GM19099 (cell line): ENCODE data around the gene RGS11.
A peak's percentile ranks its signal among the peaks of the same experiment; 100 is the strongest.

ENCODE experiments used
- POLR2A ChIP-seq: IDR thresholded peaks from 3 replicates; pipeline ENCODE4 v1.6.1; 2011; ENCODE audit warnings: low read depth; ENCODE audit not compliant: insufficient read length; ENCODE audit errors: extremely low read depth

RGS11 gene

GRCh38 chr16:275786-276232 lies at the start of gene RGS11:
Gene RGS11, minus strand, starts transcription at chr16:275944. Its CDS starts 33 bp downstream, at chr16:275911.
- no peak for TF ChIP-seq POLR2A

- TF ChIP-seq POLR2A = peak; percentile 56
Measured at GRCh38 chr16:324451-325334, 48.9 kb upstream of the RGS11 start.

DNA sequence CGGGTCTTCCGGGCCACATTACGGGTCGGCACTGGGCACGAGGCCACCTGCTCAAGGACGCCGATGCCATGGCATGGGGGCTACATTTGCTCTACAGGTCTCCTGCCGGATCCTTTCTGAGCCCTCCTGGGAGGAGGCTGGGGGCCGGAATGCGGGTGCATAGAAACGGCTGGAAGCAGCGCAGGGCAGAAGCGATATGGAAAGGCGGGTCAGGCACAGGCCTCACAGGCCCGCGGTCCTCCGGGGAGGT lies 48.4 kb upstream of the RGS11 start:
- TF ChIP-seq POLR2A = no peak

- no peak for TF ChIP-seq POLR2A
Measured at GRCh38 chr16:322476-323143, 46.9 kb upstream of the RGS11 start.

DNA sequence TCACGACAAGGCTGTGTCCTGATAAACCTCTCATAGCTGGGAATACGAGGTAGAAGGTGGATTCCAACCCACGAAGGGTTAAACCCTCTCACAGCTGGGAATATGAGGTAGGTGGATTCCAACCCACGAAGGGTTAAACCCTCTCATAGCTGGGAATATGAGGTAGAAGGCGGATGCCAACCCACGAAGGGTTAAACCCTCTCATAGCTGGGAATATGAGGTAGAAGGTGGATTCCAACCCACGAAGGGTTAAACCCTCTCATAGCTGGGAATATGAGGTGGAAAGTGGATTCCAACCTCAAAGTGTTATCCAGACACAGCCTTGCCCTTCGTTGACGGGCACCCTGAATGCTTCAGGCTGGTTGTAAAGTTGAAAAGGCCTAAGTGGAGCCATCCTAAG lies 45.8 kb upstream of the RGS11 start:
- TF ChIP-seq POLR2A = no peak

DNA sequence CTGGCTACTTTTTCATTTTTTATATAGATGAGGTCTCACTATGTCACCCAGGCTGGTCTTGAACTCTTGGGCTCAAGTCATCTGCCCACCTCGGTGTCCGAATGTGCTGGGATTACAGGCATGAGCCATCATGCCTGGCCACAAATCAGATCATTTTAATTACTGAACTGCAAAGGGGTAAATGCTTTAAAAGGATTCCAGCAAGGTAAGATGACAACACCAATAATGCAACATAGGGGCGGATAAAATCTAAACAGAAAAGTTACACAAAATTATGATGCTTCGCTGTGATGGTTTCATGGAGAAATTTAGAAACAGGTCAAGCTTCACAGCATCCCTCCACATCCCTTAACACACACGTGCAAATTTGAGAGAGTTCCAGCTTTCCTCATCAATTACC lies 44.5 kb upstream of the RGS11 start:
- no peak for TF ChIP-seq POLR2A

DNA sequence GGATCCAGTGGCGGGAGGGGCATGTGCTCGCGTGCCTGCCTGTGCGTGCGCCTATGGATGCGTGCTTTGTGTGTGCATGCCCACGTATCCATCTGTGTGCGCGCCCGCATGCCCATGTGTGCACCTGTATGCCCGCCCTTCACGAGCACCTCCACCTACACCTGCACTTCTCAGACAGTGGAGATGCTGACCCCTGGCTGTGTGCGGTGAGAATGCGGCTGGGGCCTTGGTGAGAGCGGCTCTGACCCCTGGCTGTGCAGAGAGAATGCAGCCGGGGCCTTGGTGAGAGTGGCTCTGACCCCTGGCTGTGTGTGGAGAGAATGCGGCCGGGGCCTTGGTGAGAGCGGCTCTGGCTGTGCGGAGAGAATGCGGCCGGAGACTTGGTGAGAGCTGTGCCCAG lies 42.9 kb upstream of the RGS11 start:
- no peak for TF ChIP-seq POLR2A

GRCh38 chr16:317583-317982 lies 41.8 kb upstream of the RGS11 start:
- TF ChIP-seq POLR2A = no peak

- no peak for TF ChIP-seq POLR2A
Measured at GRCh38 chr16:316741-317464, 41.2 kb upstream of the RGS11 start.

GRCh38 chr16:314795-315299 lies 39.1 kb upstream of the RGS11 start:
- no peak for TF ChIP-seq POLR2A

DNA sequence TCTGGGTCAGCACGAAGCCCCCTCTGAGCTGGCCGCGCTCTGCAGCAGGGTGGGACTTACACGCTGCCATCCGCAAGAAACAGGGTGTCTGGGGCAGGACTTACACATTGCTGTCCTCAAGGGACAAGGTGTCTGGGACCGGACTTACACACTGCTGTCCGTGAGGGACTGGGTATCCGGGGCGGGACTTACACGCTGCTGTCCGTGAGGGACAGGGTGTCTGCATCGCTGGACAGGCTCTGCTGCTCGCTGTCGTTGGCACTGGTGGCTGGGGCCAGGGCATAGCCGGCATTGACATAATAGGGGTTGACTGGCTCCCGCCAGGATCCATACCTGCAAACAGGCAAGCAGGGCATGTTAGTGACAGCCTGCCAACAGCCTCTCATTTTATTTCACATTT lies 38.6 kb upstream of the RGS11 start:
- no peak for TF ChIP-seq POLR2A

DNA sequence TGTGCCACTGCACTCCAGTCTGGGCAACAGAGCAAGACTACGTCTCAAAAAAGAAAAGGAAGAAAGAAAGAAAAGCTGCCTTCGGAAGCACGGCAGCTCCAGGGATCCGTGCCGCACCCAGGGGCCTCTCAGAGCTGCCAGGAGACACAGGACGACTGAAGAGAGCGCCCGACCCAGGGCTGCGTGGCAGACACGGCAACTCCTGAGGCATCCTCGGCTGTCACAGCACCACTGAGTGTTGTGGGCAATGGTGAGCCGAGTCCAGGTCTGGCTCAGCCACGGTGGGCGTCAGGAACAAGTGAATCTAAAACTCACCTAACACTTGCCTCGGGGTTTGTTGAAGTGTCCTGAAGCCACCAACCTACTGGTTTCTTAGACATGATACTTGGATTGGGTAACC lies 36.0 kb upstream of the RGS11 start:
- no peak for TF ChIP-seq POLR2A

DNA sequence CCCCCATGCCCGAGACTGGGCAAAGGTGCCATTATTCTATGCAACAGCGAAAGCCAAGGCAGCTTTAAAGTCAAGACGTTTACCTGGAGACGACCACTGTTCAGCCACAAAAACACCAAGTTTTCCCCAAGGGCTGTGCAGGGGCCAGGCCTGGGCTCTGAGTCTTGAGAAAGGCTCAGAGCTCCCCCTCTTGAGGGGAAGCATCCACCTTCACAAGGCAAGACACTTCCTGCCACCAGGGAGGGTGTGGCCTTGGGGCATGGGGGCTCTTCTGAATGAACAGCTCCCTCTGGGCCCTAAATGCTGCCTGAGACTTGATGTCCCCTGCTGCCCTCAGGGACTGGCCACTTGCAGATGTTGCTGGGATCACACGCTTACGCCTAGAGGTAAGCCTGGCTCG lies 33.7 kb upstream of the RGS11 start:
- TF ChIP-seq POLR2A = no peak

DNA sequence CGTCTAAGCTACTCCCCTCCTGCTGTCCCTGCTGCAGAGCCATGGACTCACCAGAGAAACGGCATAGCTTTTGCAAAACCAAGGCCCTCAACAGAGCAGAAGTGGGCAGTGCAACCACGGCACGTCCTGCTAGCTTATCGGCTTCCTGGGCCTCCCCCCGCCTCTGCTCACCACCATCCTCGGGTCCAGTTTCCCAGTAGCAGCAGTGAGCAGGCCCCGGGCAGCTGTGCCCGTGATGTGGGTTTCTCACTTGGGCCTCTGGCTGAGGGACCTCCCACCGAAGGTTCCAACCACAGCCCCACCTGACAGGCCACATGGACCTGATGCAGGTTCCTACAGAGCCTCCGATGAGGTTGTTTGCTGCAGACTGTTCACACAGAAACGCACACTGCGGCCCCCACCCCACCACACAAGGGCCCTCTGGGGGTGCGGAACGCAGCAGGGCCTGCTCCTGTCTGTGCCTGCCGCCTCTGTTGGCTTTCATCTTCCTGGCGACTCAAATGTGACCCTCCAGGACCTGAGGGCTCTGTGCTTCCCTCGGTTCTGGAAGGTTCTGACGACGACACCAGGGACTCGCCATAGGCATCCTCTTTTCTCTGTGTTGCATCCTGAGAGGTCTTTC lies 32.1 kb upstream of the RGS11 start:
- no peak for TF ChIP-seq POLR2A

DNA sequence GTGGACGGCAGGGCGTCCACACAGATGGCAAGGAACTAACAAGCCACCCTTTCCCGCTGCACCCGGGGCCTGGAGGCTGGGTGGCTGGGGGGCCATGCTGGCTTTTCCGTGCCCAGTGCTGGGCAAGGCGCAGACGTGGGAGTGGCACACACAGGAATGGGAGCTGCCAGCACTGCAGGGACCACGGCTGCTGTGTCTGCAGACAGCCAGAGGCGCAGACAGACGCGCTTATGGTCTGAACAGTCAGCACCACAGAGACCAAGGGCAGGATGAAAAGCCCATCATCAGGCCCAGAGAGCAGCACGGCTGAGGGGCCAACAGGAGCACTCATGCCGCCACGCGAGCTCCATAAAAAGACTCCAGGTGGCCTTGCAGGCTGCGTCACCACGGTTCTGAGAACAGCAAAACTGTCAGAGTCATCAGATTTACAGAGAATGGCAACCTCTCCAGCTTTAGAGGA lies 31.2 kb upstream of the RGS11 start:
- TF ChIP-seq POLR2A = no peak
